ENCODE results near the gene MACROD2. TPM values are rescaled to one million over a fixed set of nuclear protein-coding genes. Genes with fewer than 3 reads are reported as not detected.

MACROD2 gene
- total and polyA plus RNA-seq, 2 experiments from 2014 or later: 2.8 to 4.3 TPM

- no peak for TF ChIP-seq ZNF462 (CRISPR knock-in tag; IDR thresholded peaks at IDR 0.05)
- TF ChIP-seq ETS1 (IDR thresholded peaks at IDR 0.05): no peak
- no peak for TF ChIP-seq EZH2 (IDR thresholded peaks at IDR 0.05; ENCODE audit: low read depth, unreplicated experiment)
These were observed 782.8 kb downstream of the MACROD2 start (continued) for GRCh38 chr20:14778096-14778495.

GRCh38 chr20:14778875-14779274 is 783.6 kb downstream of the MACROD2 start:
- Histone ChIP-seq H3K4me2 (no peak overlapping the region), H3K9me2 (ENCODE audit: insufficient read depth) (0 out of 2 replicates have a peak, but pooled peaks cover 5% of the 10 kb centered on the region), H2AFZ (no peak overlapping the region), H3K4me1 (ENCODE audit: insufficient read depth) (0 out of 2 replicates have a peak, but pooled peaks cover 4% of the 10 kb centered on the region), H3F3A (replicated peaks; ENCODE audit: low read depth) (no peaks in the 10 kb centered on the region), H3K79me2 (replicated peaks; ENCODE audit: insufficient read depth) (no peaks in the 10 kb centered on the region), H4K20me1 (replicated peaks; ENCODE audit: insufficient read depth) (no peaks in the 10 kb centered on the region), H3K36me3 (ENCODE audit: insufficient read depth) (no peaks in the 10 kb centered on the region), H3K27me3 (ENCODE audit: insufficient read depth) (no peaks in the 10 kb centered on the region), H3K27ac (ENCODE audit: low read depth) (no peak overlapping the region), H3K4me3 (no peak overlapping the region)
- DNase-seq (ENCODE audit: low spot score): no peak
- TF ChIP-seq ETS1 (IDR thresholded peaks at IDR 0.05): no peak
- no peak for TF ChIP-seq EZH2phosphoT487 (IDR thresholded peaks at IDR 0.05; ENCODE audit: unreplicated experiment)
- no peak for TF ChIP-seq ZNF114 (CRISPR knock-in tag; IDR thresholded peaks at IDR 0.05)
- no peak for TF ChIP-seq POLR2AphosphoS5 (IDR thresholded peaks at IDR 0.05; ENCODE audit: low read depth)
- TF ChIP-seq REST (IDR thresholded peaks at IDR 0.05; ENCODE audit: unreplicated experiment): no peak
- no peak for TF ChIP-seq CTCF (conservative IDR thresholded peaks at IDR 0.05; ENCODE audit: low read depth in 2 of 2)
- TF ChIP-seq NANOG (IDR thresholded peaks at IDR 0.05; ENCODE audit: borderline replicate concordance): no peak
- no peak for TF ChIP-seq ZNF331 (CRISPR knock-in tag; IDR thresholded peaks at IDR 0.05; ENCODE audit: low read depth)
- TF ChIP-seq JUNB (IDR thresholded peaks at IDR 0.05; ENCODE audit: unreplicated experiment): no peak
- TF ChIP-seq EZH2 (IDR thresholded peaks at IDR 0.05; ENCODE audit: low read depth, unreplicated experiment): no peak
- no peak for TF ChIP-seq STAT1 (IDR thresholded peaks at IDR 0.05; ENCODE audit: unreplicated experiment)
- no peak for ATAC-seq
- Mint-ChIP-seq H3K9me3 (no peaks in the 10 kb centered on the region), H3K27me3 (ENCODE audit: insufficient read depth, low read depth, poor library complexity) (no peaks in the 10 kb centered on the region), H3K4me3 (no peak overlapping the region), H3K36me3 (ENCODE audit: low read depth) (no peaks in the 10 kb centered on the region), H3K27ac (no peak overlapping the region), H3K4me1 (peaks cover 6% of the 10 kb centered on the region)

All from GM23338 (cell line).